ENCODE results near the gene ZNF480. TPM values are rescaled to one million over a fixed set of nuclear protein-coding genes. Genes with fewer than 3 reads are reported as not detected.
A peak's percentile ranks its signal among the peaks of the same experiment; 100 is the strongest.
"Not testable (repeated sequence)": the region's sequence is repeated elsewhere in the genome, so short reads cannot be mapped to it uniquely, and the experiment has no call there.

The ZNF480 gene
- total RNA-seq, 1 donor from 2014 or later = 9.4 TPM

GRCh38 chr19:52339022-52339421 lies 42.1 kb downstream of the ZNF480 start:
- DNase-seq = not testable (repeated sequence)

- no peak for DNase-seq
These were observed 46.6 kb downstream of the ZNF480 start for GRCh38 chr19:52343548-52343947.

GRCh38 chr19:52345162-52345561 lies 48.2 kb downstream of the ZNF480 start:
- DNase-seq = no peak

DNA sequence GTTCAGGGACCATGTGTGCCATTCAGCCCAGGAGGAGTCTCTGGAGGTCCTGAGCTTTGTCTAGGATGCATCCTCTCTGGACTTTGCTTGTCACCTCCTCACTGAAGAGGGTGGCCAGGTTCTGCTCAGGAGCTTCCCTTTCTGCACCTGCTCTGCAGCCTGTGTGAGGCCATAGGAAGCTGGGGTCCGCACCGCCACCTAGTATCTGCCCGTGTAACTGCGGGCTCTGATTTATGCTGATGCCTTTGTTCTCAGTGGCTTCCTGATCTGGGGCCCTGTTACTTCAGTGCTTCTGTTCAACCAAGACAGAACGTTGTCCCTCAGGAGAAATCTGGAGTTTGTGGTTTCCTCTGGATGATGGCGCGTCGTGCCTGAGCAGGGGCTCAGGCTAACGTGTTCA lies 54.5 kb downstream of the ZNF480 start:
- no peak for DNase-seq

GRCh38 chr19:52366414-52366824 lies 69.5 kb downstream of the ZNF480 start:
- DNase-seq = no peak

GRCh38 chr19:52369559-52370340 lies 72.8 kb downstream of the ZNF480 start, which contains the start of gene ZNF880:
Gene ZNF880, plus strand, starts transcription at chr19:52369923. Its CDS starts 43 bp downstream, at chr19:52369966.
- DNase-seq = peak; percentile 88

DNA sequence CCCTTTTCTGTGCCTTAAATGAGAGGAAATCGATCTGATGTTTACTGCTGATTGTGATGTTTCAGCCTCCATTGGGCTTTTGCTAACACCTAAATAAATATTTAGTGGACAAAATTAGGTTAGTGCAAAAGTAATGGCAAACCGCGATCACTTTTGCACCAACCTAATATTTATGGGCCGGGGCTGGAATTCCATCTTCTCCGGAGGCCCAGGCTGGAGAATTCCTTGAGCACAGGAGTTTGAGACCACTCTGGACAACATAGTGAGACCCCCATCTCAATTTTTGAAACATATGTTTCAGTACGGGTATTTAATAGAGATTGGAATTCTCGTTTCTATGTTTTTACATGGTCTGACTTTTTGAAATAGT lies 73.4 kb downstream of the ZNF480 start:
- DNase-seq = no peak

Small RNA genes within 50 kb of the gene (small RNA-seq; reads per million reads assigned to genes)
- gene MIR643 (0.26 reads per million), gene RF00019 (not detected)

Other genes with a start within 250 kb of the ZNF480 start
- 17.6 TPM for gene ZNF432, start 248.3 kb upstream of the ZNF480 start, total RNA-seq
- 52.4 TPM for gene ZNF841, start 201.4 kb upstream of the ZNF480 start, total RNA-seq
- gene ZNF616, start 157.2 kb upstream of the ZNF480 start, total RNA-seq = 33.4 TPM
- gene ZNF836, start 125.5 kb upstream of the ZNF480 start, total RNA-seq = 48.5 TPM
- gene PPP2R1A, start 107.1 kb upstream of the ZNF480 start, total RNA-seq = 255 TPM
- 19.8 TPM for gene ZNF766, start 27.6 kb upstream of the ZNF480 start, total RNA-seq
- 17.8 TPM for gene ZNF610, start 39.1 kb downstream of the ZNF480 start, total RNA-seq
- gene ZNF880, start 72.8 kb downstream of the ZNF480 start, total RNA-seq = 93.4 TPM
- gene ZNF528, start 100.7 kb downstream of the ZNF480 start, total RNA-seq = 57.9 TPM
- gene ZNF534, start 132.0 kb downstream of the ZNF480 start, total RNA-seq = 2.8 TPM
- gene ZNF578, start 156.4 kb downstream of the ZNF480 start, total RNA-seq = 28.4 TPM
- 23.9 TPM for gene ZNF808, start 230.5 kb downstream of the ZNF480 start, total RNA-seq

All from occipital lobe (tissue), 3 donors.